ENCODE data around the gene CLDN34. TPM values are rescaled to one million over a fixed set of nuclear protein-coding genes. Genes with fewer than 3 reads are reported as not detected.

Gene CLDN34
- total RNA-seq, 2 experiments from 2014 or later, result not detected

DNA sequence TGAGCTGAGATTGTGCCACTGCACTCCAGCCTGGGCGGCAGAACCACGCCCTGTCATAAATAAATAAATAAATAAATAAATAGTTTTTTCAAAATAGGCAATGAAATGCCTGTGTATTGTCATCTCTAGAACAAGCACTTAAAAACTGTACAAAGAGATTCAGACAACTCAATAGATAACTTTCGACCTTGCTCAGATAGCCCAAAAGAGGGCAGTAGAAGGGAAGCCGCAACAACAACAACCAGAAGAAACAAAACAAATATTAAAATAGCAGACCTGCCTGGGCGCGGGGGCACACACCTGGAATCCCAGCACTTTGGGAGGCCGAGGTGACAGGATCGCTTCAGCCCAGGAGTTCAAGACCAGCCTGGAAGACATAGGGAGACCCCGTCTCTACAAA, 9.4 kb upstream of the CLDN34 start:
- Histone ChIP-seq H3K4me3 (ENCODE audit: low read depth, low read length, poor library complexity, severe bottlenecking) (no peak overlapping the region), H3K4me2 (ENCODE audit: low read length) (no peak overlapping the region), H3K4me1 (ENCODE audit: insufficient read depth, low read length, poor library complexity, severe bottlenecking) (peaks cover 12% of the 10 kb centered on the region), H4K20me1 (ENCODE audit: insufficient read depth, low read length) (no peaks in the 10 kb centered on the region), H3K27ac (ENCODE audit: low read depth, low read length, poor library complexity, severe bottlenecking) (no peak overlapping the region), H3K9me2 (ENCODE audit: insufficient read depth, low read length) (no peaks in the 10 kb centered on the region), H2AFZ (ENCODE audit: low read length) (no peak overlapping the region), H3K79me2 (ENCODE audit: insufficient read depth, low read depth, low read length) (no peaks in the 10 kb centered on the region), H3K36me3 (ENCODE audit: insufficient read depth, low read length) (no peaks in the 10 kb centered on the region), H3K9me3 (ENCODE audit: low read length) (no peaks in the 10 kb centered on the region)
- CTCF ChIA-PET (ENCODE audit: unreplicated experiment), result no interaction called here
- DNase-seq (ENCODE audit: low spot score), result no peak
- intact Hi-C loops (cut with micrococcal nuclease; ENCODE audit: unreplicated experiment), result no loop called here
- POLR2A ChIA-PET, result no interaction called here
- BruUV-seq (replicated peaks), result no TSS peak
- TF ChIP-seq EZH2phosphoT487 (IDR thresholded peaks at IDR 0.05; ENCODE audit: borderline replicate concordance, low read depth, low read length), result no peak
- TF ChIP-seq, protein P1, sequence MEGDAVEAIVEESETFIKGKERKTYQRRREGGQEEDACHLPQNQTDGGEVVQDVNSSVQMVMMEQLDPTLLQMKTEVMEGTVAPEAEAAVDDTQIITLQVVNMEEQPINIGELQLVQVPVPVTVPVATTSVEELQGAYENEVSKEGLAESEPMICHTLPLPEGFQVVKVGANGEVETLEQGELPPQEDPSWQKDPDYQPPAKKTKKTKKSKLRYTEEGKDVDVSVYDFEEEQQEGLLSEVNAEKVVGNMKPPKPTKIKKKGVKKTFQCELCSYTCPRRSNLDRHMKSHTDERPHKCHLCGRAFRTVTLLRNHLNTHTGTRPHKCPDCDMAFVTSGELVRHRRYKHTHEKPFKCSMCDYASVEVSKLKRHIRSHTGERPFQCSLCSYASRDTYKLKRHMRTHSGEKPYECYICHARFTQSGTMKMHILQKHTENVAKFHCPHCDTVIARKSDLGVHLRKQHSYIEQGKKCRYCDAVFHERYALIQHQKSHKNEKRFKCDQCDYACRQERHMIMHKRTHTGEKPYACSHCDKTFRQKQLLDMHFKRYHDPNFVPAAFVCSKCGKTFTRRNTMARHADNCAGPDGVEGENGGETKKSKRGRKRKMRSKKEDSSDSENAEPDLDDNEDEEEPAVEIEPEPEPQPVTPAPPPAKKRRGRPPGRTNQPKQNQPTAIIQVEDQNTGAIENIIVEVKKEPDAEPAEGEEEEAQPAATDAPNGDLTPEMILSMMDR (conservative IDR thresholded peaks at IDR 0.05; ENCODE audit: low read length), result no peak

DNA sequence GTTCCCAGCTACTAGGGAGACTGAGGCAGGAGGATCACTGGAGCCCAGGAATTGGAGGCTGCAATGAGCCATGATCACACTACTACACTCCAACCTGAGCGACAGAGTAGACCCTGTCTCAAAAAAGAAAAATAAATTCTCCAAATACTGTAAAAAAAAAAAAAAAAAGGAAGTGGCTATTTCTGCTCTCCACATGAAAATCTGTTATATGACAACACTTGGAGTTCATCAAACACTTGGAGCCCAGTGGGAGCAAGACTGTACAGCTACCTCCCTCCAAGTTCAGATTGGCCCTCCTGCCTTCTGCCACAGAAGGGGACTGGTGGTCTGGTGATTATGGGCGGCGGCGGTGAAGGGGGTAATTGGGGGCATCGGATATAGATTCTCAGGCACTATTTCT, 9.0 kb upstream of the CLDN34 start:
- ChIA-PET CTCF (ENCODE audit: unreplicated experiment) (no interaction called here), POLR2A (interaction anchor here (0.7 kb wide), 2 partner anchors 182 to 552 kb away, joined by 3 read pairs; no protein-coding TSS in a partner anchor)
- no TSS peak for BruUV-seq (replicated peaks)

GRCh38 chrX:9961750-9962149, 5.4 kb upstream of the CLDN34 start:
- Histone ChIP-seq H3K4me2 (ENCODE audit: low read length) (no peak overlapping the region), H3K27ac (ENCODE audit: low read depth, low read length, poor library complexity, severe bottlenecking) (no peak overlapping the region), H3K36me3 (ENCODE audit: insufficient read depth, low read length) (no peaks in the 10 kb centered on the region), H3K4me1 (ENCODE audit: insufficient read depth, low read length, poor library complexity, severe bottlenecking) (no peaks in the 10 kb centered on the region), H3K79me2 (ENCODE audit: insufficient read depth, low read depth, low read length) (no peaks in the 10 kb centered on the region), H3K9me3 (ENCODE audit: low read length) (no peaks in the 10 kb centered on the region), H4K20me1 (ENCODE audit: insufficient read depth, low read length) (no peaks in the 10 kb centered on the region), H3K9me2 (ENCODE audit: insufficient read depth, low read length) (no peaks in the 10 kb centered on the region), H3K4me3 (ENCODE audit: low read depth, low read length, poor library complexity, severe bottlenecking) (no peak overlapping the region), H2AFZ (ENCODE audit: low read length) (no peak overlapping the region)
- BruUV-seq (replicated peaks), result no TSS peak
- no peak for DNase-seq (ENCODE audit: low spot score)
- TF ChIP-seq, protein P1 (conservative IDR thresholded peaks at IDR 0.05; ENCODE audit: low read length), result no peak
- no peak for TF ChIP-seq EZH2phosphoT487 (IDR thresholded peaks at IDR 0.05; ENCODE audit: borderline replicate concordance, low read depth, low read length)
- intact Hi-C loops (cut with micrococcal nuclease; ENCODE audit: unreplicated experiment), result no loop called here
- CTCF ChIA-PET (ENCODE audit: unreplicated experiment), result no interaction called here
- POLR2A ChIA-PET, result no interaction called here

More for the DNA sequence above, 9.0 kb upstream of the CLDN34 start:
- Histone ChIP-seq H4K20me1 (ENCODE audit: insufficient read depth, low read length) (no peaks in the 10 kb centered on the region), H3K9me3 (ENCODE audit: low read length) (no peaks in the 10 kb centered on the region), H2AFZ (ENCODE audit: low read length) (no peak overlapping the region), H3K36me3 (ENCODE audit: insufficient read depth, low read length) (no peaks in the 10 kb centered on the region), H3K9me2 (ENCODE audit: insufficient read depth, low read length) (no peaks in the 10 kb centered on the region), H3K4me3 (ENCODE audit: low read depth, low read length, poor library complexity, severe bottlenecking) (no peak overlapping the region), H3K27ac (ENCODE audit: low read depth, low read length, poor library complexity, severe bottlenecking) (no peak overlapping the region), H3K4me1 (ENCODE audit: insufficient read depth, low read length, poor library complexity, severe bottlenecking) (peaks cover 9% of the 10 kb centered on the region), H3K79me2 (ENCODE audit: insufficient read depth, low read depth, low read length) (no peaks in the 10 kb centered on the region), H3K4me2 (ENCODE audit: low read length) (no peak overlapping the region)
- intact Hi-C loops (cut with micrococcal nuclease; ENCODE audit: unreplicated experiment), result no loop called here
- TF ChIP-seq EZH2phosphoT487 (IDR thresholded peaks at IDR 0.05; ENCODE audit: borderline replicate concordance, low read depth, low read length), result no peak
- no peak for DNase-seq (ENCODE audit: low spot score)
